ENCODE measurements around the gene BMAL1. TPM values are rescaled to one million over a fixed set of nuclear protein-coding genes. Genes with fewer than 3 reads are reported as not detected.

Gene BMAL1
- total RNA-seq, 1 experiment from 2014 or later: 10.9 TPM

DNA sequence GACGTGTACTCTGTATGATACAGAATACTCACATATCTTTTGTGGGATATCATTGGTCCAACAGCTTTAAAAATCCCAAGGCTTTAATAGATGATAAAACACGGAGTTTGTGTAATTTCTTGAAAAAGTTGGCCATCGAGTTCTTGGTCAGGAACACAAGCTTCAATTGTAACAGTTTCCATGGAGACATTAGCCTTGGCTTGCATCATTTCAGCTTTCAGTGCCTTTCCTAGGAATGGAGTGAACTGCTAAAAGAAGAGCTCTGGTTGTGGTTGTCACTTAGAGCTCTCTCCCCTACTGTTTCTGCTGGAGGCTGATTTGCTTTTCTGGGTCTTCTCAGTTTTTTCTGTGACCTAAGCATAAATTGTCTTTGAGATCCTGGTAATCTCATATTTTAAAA lies 14.2 kb downstream of the BMAL1 start:
- DNase-seq (no peak), ATAC-seq (no peak)
- intact Hi-C loops (cut with micrococcal nuclease): no loop called here
- peaks cover 22% of the 10 kb centered on the region for H3K4me1 ChIP-seq (ENCODE audit: insufficient read depth, low read length)
- no peaks in the 10 kb centered on the region for H3K9me2 ChIP-seq (replicated peaks; ENCODE audit: low read length)
- H3K4me3 ChIP-seq (ENCODE audit: low read length): no peak overlapping the region
- TF ChIP-seq EZH2phosphoT487 (IDR thresholded peaks at IDR 0.05; ENCODE audit: borderline replicate concordance, low read length): no peak
- TF ChIP-seq, protein P1, sequence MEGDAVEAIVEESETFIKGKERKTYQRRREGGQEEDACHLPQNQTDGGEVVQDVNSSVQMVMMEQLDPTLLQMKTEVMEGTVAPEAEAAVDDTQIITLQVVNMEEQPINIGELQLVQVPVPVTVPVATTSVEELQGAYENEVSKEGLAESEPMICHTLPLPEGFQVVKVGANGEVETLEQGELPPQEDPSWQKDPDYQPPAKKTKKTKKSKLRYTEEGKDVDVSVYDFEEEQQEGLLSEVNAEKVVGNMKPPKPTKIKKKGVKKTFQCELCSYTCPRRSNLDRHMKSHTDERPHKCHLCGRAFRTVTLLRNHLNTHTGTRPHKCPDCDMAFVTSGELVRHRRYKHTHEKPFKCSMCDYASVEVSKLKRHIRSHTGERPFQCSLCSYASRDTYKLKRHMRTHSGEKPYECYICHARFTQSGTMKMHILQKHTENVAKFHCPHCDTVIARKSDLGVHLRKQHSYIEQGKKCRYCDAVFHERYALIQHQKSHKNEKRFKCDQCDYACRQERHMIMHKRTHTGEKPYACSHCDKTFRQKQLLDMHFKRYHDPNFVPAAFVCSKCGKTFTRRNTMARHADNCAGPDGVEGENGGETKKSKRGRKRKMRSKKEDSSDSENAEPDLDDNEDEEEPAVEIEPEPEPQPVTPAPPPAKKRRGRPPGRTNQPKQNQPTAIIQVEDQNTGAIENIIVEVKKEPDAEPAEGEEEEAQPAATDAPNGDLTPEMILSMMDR (conservative IDR thresholded peaks at IDR 0.05; ENCODE audit: low read depth, low read length): no peak
- TF ChIP-seq EZH2 (IDR thresholded peaks at IDR 0.05; ENCODE audit: low read length, unreplicated experiment): no peak
- no TSS peak for BruUV-seq (replicated peaks)
- no peak overlapping the region for H3K4me2 ChIP-seq (ENCODE audit: low read length)
- H3K36me3 ChIP-seq (ENCODE audit: low read depth, low read length): no peaks in the 10 kb centered on the region
- H3K79me2 ChIP-seq (ENCODE audit: low read length): no peaks in the 10 kb centered on the region
- H3K9me3 ChIP-seq (ENCODE audit: low read length): no peaks in the 10 kb centered on the region
- H3K27ac ChIP-seq (ENCODE audit: low read length): no peak overlapping the region
- H2AFZ ChIP-seq (ENCODE audit: low read length): no peak overlapping the region
- H3F3A ChIP-seq (ENCODE audit: low read length, unreplicated experiment): no peaks in the 10 kb centered on the region
- CTCF ChIA-PET: no interaction called here
- peaks cover 5% of the 10 kb centered on the region; the same call in 1 of the 2 replicates for H4K20me1 ChIP-seq (ENCODE audit: low read length)
- no peaks in the 10 kb centered on the region for H3K27me3 ChIP-seq (ENCODE audit: low read length)
- POLR2A ChIA-PET (ENCODE audit: unreplicated experiment): no interaction called here
- H3K9ac ChIP-seq (ENCODE audit: low read length): no peak overlapping the region

DNA sequence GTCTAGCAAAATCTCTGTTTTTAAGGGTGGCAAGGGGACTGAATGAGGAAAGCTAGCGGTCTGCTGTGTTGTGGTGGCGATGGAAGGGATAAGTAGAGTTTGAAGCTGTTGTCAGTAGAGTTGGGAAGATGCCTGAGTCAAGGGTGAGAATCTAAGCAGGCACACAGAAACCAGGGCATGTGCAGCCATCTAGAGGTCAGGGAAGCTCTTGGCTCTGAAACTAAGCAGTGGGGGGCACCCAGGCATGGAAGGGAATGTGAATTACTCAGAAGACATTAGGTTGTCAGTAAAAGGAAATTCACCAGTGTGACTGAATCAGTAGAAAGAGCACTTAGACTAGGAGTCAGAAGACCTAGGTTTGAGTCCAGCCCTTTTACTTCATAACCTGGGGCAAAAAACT lies 15.4 kb downstream of the BMAL1 start:
- no TSS peak for BruUV-seq (replicated peaks)
- Histone ChIP-seq H3K4me2 (ENCODE audit: low read length) (no peak overlapping the region), H3K27ac (ENCODE audit: low read length) (no peak overlapping the region), H2AFZ (ENCODE audit: low read length) (no peak overlapping the region), H3K9me3 (ENCODE audit: low read length) (no peaks in the 10 kb centered on the region), H3K4me3 (ENCODE audit: low read length) (no peak overlapping the region), H3K36me3 (ENCODE audit: low read depth, low read length) (no peaks in the 10 kb centered on the region), H3K9ac (ENCODE audit: low read length) (no peak overlapping the region), H3F3A (ENCODE audit: low read length, unreplicated experiment) (no peaks in the 10 kb centered on the region), H3K9me2 (replicated peaks; ENCODE audit: low read length) (no peaks in the 10 kb centered on the region), H4K20me1 (ENCODE audit: low read length) (peaks cover 5% of the 10 kb centered on the region; the same call in 1 of the 2 replicates), H3K27me3 (ENCODE audit: low read length) (no peaks in the 10 kb centered on the region), H3K4me1 (ENCODE audit: insufficient read depth, low read length) (peaks cover 11% of the 10 kb centered on the region), H3K79me2 (ENCODE audit: low read length) (no peaks in the 10 kb centered on the region)
- intact Hi-C loops (cut with micrococcal nuclease): no loop called here
- ATAC-seq: no peak
- ChIA-PET POLR2A (ENCODE audit: unreplicated experiment) (no interaction called here), CTCF (no interaction called here)
- no peak for DNase-seq
- TF ChIP-seq EZH2phosphoT487 (IDR thresholded peaks at IDR 0.05; ENCODE audit: borderline replicate concordance, low read length) (no peak), EZH2 (IDR thresholded peaks at IDR 0.05; ENCODE audit: low read length, unreplicated experiment) (no peak)
- TF ChIP-seq, protein P1 (conservative IDR thresholded peaks at IDR 0.05; ENCODE audit: low read depth, low read length): no peak

DNA sequence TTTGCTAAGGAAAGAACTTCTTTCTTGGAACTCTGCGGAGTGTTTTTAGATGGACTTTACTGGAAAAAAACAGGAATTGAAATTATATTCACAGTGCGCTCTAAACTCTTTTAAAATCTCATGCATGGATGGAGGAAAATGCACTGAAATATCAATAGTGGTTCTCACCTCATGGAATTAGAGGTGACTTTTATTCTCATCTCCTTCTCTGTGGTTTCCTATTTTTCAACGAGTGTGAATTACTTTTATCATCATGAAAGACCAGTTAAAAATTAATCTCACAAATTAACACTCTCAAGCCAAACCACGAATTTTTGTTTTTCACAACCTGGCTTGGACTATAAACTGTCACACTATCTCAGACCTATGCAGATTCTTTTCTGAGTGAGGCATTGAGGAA lies 16.6 kb downstream of the BMAL1 start:
- H3K9me2 ChIP-seq (replicated peaks; ENCODE audit: low read length): no peaks in the 10 kb centered on the region
- no peak overlapping the region for H3K27ac ChIP-seq (ENCODE audit: low read length)
- no peak overlapping the region for H2AFZ ChIP-seq (ENCODE audit: low read length)
- no peak overlapping the region for H3K9ac ChIP-seq (ENCODE audit: low read length)
- TF ChIP-seq EZH2 (IDR thresholded peaks at IDR 0.05; ENCODE audit: low read length, unreplicated experiment): no peak
- TF ChIP-seq, protein P1 (conservative IDR thresholded peaks at IDR 0.05; ENCODE audit: low read depth, low read length): no peak
- no peak for TF ChIP-seq EZH2phosphoT487 (IDR thresholded peaks at IDR 0.05; ENCODE audit: borderline replicate concordance, low read length)
- no peaks in the 10 kb centered on the region for H4K20me1 ChIP-seq (ENCODE audit: low read length)
- DNase-seq (no peak), ATAC-seq (no peak)
- H3K4me2 ChIP-seq (ENCODE audit: low read length): no peak overlapping the region
- H3K4me3 ChIP-seq (ENCODE audit: low read length): no peak overlapping the region
- H3K4me1 ChIP-seq (ENCODE audit: insufficient read depth, low read length): no peaks in the 10 kb centered on the region
- intact Hi-C loops (cut with micrococcal nuclease): no loop called here
- ChIA-PET POLR2A (ENCODE audit: unreplicated experiment) (no interaction called here), CTCF (no interaction called here)
- H3K79me2 ChIP-seq (ENCODE audit: low read length): no peaks in the 10 kb centered on the region
- no peaks in the 10 kb centered on the region for H3F3A ChIP-seq (ENCODE audit: low read length, unreplicated experiment)
- no peaks in the 10 kb centered on the region for H3K9me3 ChIP-seq (ENCODE audit: low read length)
- H3K36me3 ChIP-seq (ENCODE audit: low read depth, low read length): no peaks in the 10 kb centered on the region
- no peaks in the 10 kb centered on the region for H3K27me3 ChIP-seq (ENCODE audit: low read length)
- no TSS peak for BruUV-seq (replicated peaks)
